Activated naive CD8-positive, alpha-beta T cell treated with anti-CD3 and anti-CD28 coated beads, Interleukin-2, amount 10 ng/mL, durations not matched to agents 7 days and 5 days (primary cell): ENCODE data around the gene NT5DC3. TPM values are rescaled to one million over a fixed set of nuclear protein-coding genes. Genes with fewer than 3 reads are reported as not detected.

Experiments
- ATAC-seq: fragments of 150-1000 bp; cut with Tn5 transposase; one replicate; pipeline ENCODE4 v1.10.0; 2021; ENCODE audit warnings: low read depth, moderate library complexity
- POLR2A ChIA-PET: fragments of 350-600 bp; sonication (Branson Sonifier 250); formaldehyde crosslinking; loops from one replicate; lab custom pipeline; 2021; ENCODE audit warnings: antibody characterized with exemption; lab: Charles Lee
- DNase-seq: peaks from one replicate; pipeline ENCODE4 v3.0.0; 2021
- H3K27ac Mint-ChIP-seq: one replicate; pipeline ENCODE4 v1.8.0; 2022; ENCODE audit warnings: mild to moderate bottlenecking, mixed read lengths
- H3K27me3 Mint-ChIP-seq: one replicate; pipeline ENCODE4 v1.8.0; 2022; ENCODE audit warnings: mild to moderate bottlenecking, moderate library complexity, mixed read lengths
- H3K36me3 Mint-ChIP-seq: one replicate; pipeline ENCODE4 v1.8.0; 2021; ENCODE audit warnings: mild to moderate bottlenecking, mixed read lengths
- H3K4me1 Mint-ChIP-seq: one replicate; pipeline ENCODE4 v1.8.0; 2021; ENCODE audit warnings: mixed read lengths
- H3K4me3 Mint-ChIP-seq: one replicate; pipeline ENCODE4 v1.8.0; 2022; ENCODE audit warnings: mild to moderate bottlenecking, moderate library complexity, mixed read lengths
- H3K9me3 Mint-ChIP-seq: one replicate; pipeline ENCODE4 v1.8.0; 2021; ENCODE audit warnings: mixed read lengths
- total RNA-seq, 2 experiments: library from RNA; stranded (reverse); gene quantifications; one replicate each; pipeline ENCODE4 v1.2.3, GENCODE V29; 2021

NT5DC3 gene
- total RNA-seq, 2 experiments from 2014 or later = 3.4 to 4.1 TPM

DNA sequence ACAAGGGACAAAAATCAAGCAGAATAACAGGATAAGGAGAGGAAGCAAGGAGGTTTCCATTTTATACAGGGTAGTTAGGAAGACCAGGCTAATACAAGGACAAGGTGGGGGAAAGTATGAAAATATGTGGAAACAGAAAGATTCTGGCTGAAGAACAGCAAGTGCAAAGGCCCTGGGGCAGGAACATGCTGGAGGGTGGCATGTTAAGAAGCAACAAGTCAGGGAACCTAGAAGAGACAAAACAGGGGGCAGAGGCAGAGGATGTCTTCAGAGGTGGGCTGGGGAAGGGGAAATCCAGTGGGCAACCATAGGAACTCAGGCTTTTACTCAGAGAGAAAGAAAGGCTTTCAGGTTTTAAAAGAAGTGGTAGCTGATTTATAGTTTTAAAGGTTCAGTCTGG, 54.8 kb downstream of the NT5DC3 start:
- H3K27me3 Mint-ChIP-seq = no peaks in the 10 kb centered on the region
- H3K4me3 Mint-ChIP-seq = no peak overlapping the region
- H3K36me3 Mint-ChIP-seq = peaks cover 3% of the 10 kb centered on the region
- H3K9me3 Mint-ChIP-seq = no peaks in the 10 kb centered on the region
- ATAC-seq (no peak), DNase-seq (no peak)
- no peak overlapping the region for H3K27ac Mint-ChIP-seq
- POLR2A ChIA-PET = no interaction called here
- no peaks in the 10 kb centered on the region for H3K4me1 Mint-ChIP-seq

DNA sequence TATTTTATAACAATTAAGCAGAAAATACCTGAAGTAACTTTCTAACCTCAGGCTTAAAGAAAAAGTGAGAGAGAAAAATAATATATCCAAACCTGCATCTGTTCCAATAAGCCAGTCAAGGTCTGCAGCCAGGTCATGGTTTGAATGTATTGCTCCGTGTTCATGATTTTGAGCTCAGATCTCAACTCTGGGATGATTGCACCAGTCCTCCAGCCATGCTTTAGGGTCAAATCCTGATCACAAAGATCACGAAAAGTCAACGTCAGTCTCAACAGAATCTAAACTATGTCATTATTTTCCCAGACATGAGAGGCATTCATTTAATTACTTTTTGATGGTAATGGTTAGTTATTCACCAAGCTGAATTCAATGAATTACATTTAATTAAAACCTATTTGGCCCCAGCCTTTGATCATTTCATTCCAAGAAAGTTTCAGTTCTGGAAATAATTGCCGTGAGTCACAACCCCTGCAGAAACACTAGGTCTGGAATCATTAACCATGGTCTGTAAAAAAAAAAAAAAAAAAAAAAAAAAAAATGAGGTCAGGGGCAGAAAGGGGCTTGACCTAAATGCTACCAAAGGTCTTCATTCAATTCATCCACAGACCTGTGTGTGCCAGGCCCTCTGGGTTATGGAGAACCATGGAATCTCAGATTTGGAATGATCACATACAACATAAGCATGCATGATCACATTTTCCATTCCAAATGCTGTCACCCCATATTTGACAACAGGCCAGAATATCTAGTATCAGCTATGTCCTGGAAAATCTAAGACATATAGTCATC, 55.6 kb downstream of the NT5DC3 start:
- Mint-ChIP-seq H3K36me3 (peaks cover 3% of the 10 kb centered on the region), H3K27ac (no peak overlapping the region), H3K27me3 (no peaks in the 10 kb centered on the region), H3K4me3 (no peak overlapping the region), H3K4me1 (no peaks in the 10 kb centered on the region), H3K9me3 (no peaks in the 10 kb centered on the region)
- ATAC-seq = no peak
- DNase-seq = no peak
- POLR2A ChIA-PET = no interaction called here

DNA sequence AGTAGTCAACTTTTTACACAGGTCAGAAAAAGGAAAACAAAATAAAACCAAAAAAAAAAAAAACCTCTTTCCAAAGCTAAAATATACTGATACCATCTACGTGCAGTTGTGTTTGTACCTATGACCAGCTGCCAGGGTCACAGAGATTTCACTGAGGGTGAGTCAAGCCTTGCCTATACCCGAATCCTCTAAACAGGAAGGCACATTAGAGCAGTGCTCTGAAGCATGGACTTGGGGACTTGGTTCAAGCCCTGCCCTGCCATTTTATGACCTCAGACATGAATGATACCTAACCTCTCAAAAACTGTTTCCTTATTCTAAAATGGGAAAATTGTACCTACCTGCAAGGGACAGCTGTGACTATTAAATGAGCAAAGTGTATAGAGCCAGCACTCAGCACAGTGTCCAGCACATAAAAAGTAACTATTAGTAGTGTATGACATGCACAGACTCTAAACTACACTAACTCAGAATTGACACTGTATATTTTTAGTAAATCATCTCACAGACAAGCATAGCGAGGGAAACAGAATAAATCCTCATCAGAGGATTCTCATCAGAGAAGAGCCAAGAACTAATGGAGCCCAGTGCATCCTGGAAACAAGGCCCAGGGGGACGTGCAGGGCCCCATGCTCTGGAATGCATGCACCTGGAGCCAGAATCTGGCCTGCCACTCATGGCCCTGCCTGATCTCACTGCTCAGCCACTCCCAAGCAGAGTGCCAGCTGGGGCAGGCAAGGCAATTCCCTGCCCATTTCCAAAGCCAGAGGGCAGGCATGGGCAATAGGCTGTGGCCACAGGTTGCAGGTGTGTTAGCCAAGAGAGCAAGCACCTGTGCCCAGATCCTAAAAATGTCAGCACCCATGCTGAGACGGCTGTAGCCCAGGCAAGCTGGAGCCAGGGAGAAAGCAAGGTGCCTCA, 57.0 kb downstream of the NT5DC3 start:
- Mint-ChIP-seq H3K27ac (no peak overlapping the region), H3K4me1 (no peaks in the 10 kb centered on the region), H3K36me3 (peaks cover 3% of the 10 kb centered on the region), H3K9me3 (no peaks in the 10 kb centered on the region), H3K27me3 (no peaks in the 10 kb centered on the region), H3K4me3 (no peak overlapping the region)
- POLR2A ChIA-PET = no interaction called here
- DNase-seq = no peak
- no peak for ATAC-seq

- Mint-ChIP-seq H3K4me1 (no peaks in the 10 kb centered on the region), H3K27me3 (no peaks in the 10 kb centered on the region), H3K36me3 (peaks cover 5% of the 10 kb centered on the region), H3K4me3 (no peak overlapping the region), H3K27ac (no peak overlapping the region), H3K9me3 (no peaks in the 10 kb centered on the region)
- ATAC-seq (no peak), DNase-seq (no peak)
- POLR2A ChIA-PET = no interaction called here
Observed at GRCh38 chr12:103782399-103782798, 58.6 kb downstream of the NT5DC3 start.

DNA sequence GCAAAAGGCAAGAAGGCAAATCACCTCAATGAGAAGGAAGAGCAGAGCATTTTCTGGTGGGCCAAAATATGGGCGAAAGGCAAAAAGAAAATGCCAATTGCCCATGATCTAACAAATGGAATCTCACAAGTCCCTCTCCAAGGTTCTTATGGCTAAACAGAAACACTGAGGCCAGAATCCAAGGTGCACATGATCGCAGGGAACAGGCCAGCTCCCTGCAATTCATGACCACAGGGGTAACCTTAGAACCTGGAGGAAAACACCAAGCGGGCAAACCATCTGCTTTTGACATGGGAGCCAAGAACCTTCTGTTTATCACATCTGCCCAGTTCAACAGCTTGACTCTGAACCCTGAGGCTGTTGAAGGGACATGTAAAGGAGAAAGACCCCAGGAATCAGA, 60.0 kb downstream of the NT5DC3 start:
- Mint-ChIP-seq H3K36me3 (peaks cover 6% of the 10 kb centered on the region), H3K9me3 (no peaks in the 10 kb centered on the region), H3K27me3 (no peaks in the 10 kb centered on the region), H3K4me1 (no peaks in the 10 kb centered on the region), H3K4me3 (no peak overlapping the region), H3K27ac (no peak overlapping the region)
- POLR2A ChIA-PET = no interaction called here
- ATAC-seq = no peak
- DNase-seq = no peak

GRCh38 chr12:103780093-103780440, 61.0 kb downstream of the NT5DC3 start:
- H3K36me3 Mint-ChIP-seq = peaks cover 7% of the 10 kb centered on the region
- no peaks in the 10 kb centered on the region for H3K4me1 Mint-ChIP-seq
- H3K9me3 Mint-ChIP-seq = no peaks in the 10 kb centered on the region
- H3K4me3 Mint-ChIP-seq = no peak overlapping the region
- H3K27me3 Mint-ChIP-seq = no peaks in the 10 kb centered on the region
- POLR2A ChIA-PET = no interaction called here
- ATAC-seq (no peak), DNase-seq (no peak)
- H3K27ac Mint-ChIP-seq = no peak overlapping the region

DNA sequence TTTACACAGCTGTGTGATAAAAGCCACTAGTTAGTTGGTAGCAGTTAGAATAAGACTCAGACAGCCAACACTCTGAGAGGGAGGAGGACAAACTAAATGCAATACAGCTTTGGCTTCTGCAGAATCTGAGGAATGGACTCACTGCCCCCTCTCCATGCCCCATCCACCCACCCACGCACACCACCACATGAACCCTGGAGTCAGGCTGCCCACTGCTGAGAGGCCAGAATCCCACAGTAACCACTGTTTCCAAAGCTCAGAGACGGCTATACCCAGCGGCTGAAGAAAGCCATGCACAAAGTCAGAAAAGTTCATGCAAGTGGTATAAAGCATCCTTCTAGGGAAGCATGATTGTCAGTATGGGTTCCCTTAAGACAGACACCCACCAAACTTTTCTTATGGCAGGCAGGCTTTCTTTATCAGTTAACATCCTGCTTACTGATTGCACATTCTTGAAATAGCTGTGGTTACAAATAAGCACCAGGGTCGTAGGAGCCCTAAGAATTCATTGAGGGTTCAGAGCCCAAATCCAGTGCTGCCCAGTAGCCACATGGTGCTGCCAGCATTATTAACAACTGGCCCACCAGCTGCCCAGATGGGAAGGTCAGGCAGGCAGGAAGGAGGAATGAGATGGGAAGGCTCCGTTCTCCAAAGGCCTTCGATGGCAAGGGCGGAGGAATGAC, 61.5 kb downstream of the NT5DC3 start:
- ATAC-seq (no peak), DNase-seq (no peak)
- no peak overlapping the region for H3K4me3 Mint-ChIP-seq
- H3K27ac Mint-ChIP-seq = no peak overlapping the region
- H3K27me3 Mint-ChIP-seq = no peaks in the 10 kb centered on the region
- POLR2A ChIA-PET = no interaction called here
- H3K9me3 Mint-ChIP-seq = no peaks in the 10 kb centered on the region
- H3K4me1 Mint-ChIP-seq = no peaks in the 10 kb centered on the region
- H3K36me3 Mint-ChIP-seq = peaks cover 8% of the 10 kb centered on the region

- DNase-seq (no peak), ATAC-seq (no peak)
- POLR2A ChIA-PET = no interaction called here
- Mint-ChIP-seq H3K36me3 (peaks cover 8% of the 10 kb centered on the region), H3K4me1 (no peaks in the 10 kb centered on the region), H3K27ac (no peak overlapping the region), H3K27me3 (no peaks in the 10 kb centered on the region), H3K9me3 (no peaks in the 10 kb centered on the region), H3K4me3 (no peak overlapping the region)
Observed at GRCh38 chr12:103778781-103779180, 62.3 kb downstream of the NT5DC3 start.

DNA sequence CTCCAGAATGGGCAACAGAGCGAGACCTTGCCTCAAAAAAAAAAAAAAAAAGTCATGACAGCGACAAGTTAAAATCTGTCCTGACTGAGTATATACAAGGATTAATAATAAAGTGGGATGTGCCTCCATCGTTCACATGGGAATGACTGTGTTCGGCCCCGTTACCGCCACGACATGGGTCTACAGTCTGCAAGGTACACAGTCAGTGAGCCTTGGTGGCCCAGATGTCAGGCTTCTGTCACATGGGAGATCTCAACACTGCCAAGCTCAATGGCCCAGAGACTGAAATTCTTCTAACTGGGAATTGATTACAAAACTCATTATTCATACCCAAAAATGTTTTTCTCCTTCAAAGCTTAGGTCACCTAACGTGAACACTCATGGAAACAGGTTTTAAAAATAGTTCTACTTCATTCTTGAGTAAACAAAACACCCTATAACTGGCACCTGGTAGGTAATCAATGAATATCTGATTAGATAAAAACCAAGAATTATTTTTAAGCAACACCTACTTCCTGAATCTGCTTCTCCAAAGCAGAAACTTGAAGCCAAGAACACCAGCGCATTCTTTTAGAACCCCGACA, 66.0 kb downstream of the NT5DC3 start:
- Mint-ChIP-seq H3K4me1 (no peaks in the 10 kb centered on the region), H3K4me3 (no peak overlapping the region), H3K36me3 (peaks cover 4% of the 10 kb centered on the region), H3K27me3 (no peaks in the 10 kb centered on the region), H3K9me3 (no peaks in the 10 kb centered on the region), H3K27ac (no peak overlapping the region)
- no peak for DNase-seq
- ATAC-seq = no peak
- POLR2A ChIA-PET = no interaction called here

DNA sequence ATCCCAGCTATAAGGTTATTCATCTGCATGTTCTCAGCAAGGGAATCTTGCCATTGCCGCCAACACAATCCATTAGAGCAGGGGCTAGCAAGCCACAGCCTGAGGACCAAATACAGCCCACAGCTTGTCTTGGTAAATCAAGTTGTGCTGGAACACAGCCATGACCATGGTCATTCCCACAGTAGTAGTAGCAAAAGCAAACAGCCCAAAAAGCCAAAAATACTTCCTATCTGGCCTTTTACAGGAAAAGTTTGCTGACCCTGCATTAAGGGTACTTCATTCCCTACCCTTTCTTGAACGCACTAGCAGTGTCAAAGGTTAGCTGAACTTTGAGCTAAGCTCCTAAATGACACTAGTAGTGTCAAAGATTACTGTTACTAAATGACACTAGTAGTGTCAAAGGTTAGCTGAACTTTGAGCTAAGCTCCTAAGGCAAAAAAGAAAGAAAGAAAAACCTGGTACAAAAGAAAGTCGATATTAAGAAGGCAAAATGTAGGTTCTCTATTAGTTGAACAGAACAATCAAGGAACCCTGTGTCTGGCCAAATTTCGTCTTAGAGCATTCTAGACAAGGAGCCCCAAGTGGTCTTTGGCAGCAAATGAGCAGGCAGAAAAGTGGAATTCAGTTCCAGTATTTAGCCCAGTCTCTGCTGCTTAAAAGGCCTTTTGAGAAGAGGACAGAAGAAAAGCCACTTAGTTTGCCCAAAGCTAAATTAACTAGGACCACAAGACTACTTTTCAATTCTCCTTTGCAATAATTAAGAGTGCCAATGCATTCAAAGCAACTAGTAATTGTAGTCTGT, 67.7 kb downstream of the NT5DC3 start:
- POLR2A ChIA-PET = no interaction called here
- no peak for ATAC-seq
- Mint-ChIP-seq H3K9me3 (no peaks in the 10 kb centered on the region), H3K36me3 (peaks cover 4% of the 10 kb centered on the region), H3K4me1 (no peaks in the 10 kb centered on the region), H3K27ac (no peak overlapping the region), H3K27me3 (no peaks in the 10 kb centered on the region), H3K4me3 (no peak overlapping the region)
- DNase-seq = no peak

DNA sequence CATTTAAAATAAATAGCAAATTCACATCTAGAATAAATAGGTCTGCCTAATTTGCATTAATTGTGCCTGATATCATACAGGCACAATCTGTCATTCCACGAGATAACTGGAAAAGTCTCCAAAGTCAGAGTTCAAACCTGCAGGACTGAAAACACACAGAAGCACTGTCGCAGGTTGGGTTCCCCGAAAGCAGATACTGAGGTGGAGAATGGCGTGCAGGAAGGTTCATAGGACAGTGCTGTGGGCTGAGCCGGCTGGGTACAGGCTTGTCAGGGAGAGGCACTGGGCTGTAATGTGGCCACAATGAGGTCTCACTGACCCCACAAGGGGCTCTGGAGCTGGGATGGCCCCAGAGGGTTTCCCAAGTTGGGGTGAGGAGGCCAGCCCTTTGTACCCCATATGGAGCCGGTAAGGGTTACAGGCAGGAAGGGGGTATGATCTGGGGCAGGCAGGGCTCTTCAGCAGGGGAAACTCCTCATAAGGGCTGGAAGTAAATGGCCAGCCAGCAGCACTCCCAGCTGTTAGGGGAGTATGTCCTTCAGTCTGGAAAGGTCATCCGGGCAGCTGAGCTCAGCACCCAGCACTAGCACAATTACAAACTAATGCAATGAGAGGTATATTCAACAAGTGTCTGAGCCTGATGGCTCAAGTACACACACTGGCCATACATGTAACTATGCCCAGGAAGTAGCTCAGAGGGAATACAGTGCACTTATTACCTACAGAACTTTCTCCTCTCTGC, 68.5 kb downstream of the NT5DC3 start:
- no peak overlapping the region for H3K4me3 Mint-ChIP-seq
- POLR2A ChIA-PET = no interaction called here
- H3K36me3 Mint-ChIP-seq = peaks cover 3% of the 10 kb centered on the region
- no peak overlapping the region for H3K27ac Mint-ChIP-seq
- no peaks in the 10 kb centered on the region for H3K4me1 Mint-ChIP-seq
- ATAC-seq (no peak), DNase-seq (no peak)
- no peaks in the 10 kb centered on the region for H3K27me3 Mint-ChIP-seq
- H3K9me3 Mint-ChIP-seq = no peaks in the 10 kb centered on the region

DNA sequence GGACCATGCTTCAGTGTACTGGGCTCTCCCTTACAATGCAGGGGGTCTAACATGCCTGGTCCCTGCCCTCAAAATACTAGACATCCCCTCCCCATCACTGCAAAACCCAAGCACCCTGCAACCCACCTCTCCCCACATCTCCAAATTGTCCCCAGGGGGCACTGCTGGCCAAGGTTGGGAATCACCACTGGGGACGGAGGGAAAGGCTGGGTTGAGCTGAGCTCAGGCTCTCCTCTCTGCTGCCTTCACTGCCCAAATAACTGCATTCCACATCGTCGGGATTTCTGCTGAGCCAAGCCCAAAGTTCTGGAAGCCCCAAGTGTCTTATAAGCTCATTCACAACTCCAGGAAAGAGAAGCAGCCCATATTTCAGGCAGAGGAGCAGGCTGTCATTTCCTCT, 69.6 kb downstream of the NT5DC3 start:
- H3K27ac Mint-ChIP-seq = no peak overlapping the region
- peaks cover 3% of the 10 kb centered on the region for H3K36me3 Mint-ChIP-seq
- POLR2A ChIA-PET = no interaction called here
- DNase-seq = no peak
- ATAC-seq = no peak
- no peaks in the 10 kb centered on the region for H3K27me3 Mint-ChIP-seq
- H3K4me1 Mint-ChIP-seq = no peaks in the 10 kb centered on the region
- H3K9me3 Mint-ChIP-seq = no peaks in the 10 kb centered on the region
- no peak overlapping the region for H3K4me3 Mint-ChIP-seq
